ENCODE results near the gene IFT27.

- no peak for TF ChIP-seq MAX (IDR thresholded peaks at IDR 0.05)
- TF ChIP-seq CTCF (IDR thresholded peaks at IDR 0.05 in 2 of 3, conservative IDR thresholded peaks at IDR 0.05 in 1 of 3; ENCODE audit: borderline replicate concordance in 1 of 3, insufficient read depth in 1 of 3, low read depth in 2 of 3, low read length in 2 of 3), result no peak
- no peak for TF ChIP-seq EZH2 (IDR thresholded peaks at IDR 0.05)
- no peak for TF ChIP-seq POLR2A (IDR thresholded peaks at IDR 0.05; ENCODE audit: borderline replicate concordance, extremely low read depth, insufficient read depth, insufficient read length)
Measured at GRCh38 chr22:36730176-36730858, 45.6 kb downstream of the IFT27 start.

All from HCT116 (cell line).